ENCODE measurements around the gene SAP30L.

Gene SAP30L

GRCh38 chr5:154445422-154446194 lies at the start of gene SAP30L:
TSS of gene SAP30L (plus strand) at chr5:154445997. CDS start at chr5:154446605, 608 bp downstream.
- DNase-seq (ENCODE audit: low spot score), result peak; percentile 93

DNA sequence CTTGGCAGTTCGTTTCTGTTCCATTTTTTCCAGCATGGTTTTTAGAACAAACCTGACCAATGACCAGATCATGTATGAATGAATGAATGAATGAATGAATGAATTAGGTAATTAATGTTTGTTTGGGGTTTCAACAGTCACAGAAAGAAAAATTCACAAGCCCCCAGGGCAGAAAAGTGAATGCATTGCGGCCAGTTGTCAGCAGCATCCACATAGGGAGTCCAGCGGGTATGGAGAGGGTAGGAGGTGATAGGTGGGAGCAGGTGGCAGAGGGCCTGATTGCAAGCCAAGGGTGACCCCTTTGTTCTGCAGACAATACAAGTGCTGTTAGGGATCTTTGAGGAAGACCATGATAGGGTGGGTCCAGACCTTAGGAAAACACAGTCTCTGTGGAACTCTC lies 49.7 kb upstream of the SAP30L start:
- no peak for DNase-seq (ENCODE audit: low spot score)

DNA sequence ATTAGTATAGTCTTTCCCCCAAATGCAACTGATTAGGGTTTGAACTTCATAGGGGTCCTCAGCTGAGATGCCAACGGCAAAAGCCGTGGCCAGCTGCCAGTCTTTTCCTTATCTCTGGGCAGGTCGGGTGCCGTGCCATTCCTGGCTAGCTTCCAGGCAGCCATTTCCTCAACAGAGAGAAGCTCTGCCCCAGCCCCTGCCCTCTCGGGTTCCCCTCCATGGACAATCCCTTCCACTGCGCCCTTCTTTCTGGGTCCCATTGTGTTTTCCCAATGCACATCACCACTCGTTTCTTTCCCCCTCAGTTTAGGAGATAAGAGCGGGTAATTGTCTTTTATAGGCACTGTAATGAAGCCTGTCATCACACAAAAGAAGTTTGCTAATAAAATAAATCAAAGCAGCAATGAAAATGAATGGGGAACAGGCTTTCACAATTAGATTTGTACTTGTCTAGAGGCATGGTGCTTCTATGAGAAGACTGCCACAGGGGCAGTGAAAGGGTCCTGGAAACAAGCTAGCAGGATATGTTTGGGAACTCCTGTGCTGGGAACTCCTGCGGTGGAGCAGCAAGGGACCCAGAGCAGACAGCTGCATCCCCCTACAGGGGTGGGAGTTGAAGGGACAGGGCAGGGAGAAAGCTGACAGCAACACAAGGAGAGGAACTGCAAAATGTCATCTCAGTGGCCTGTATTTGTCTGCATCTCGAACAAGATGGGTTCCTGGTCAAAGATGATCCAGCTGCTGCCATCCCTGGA lies 48.0 kb upstream of the SAP30L start:
- no peak for DNase-seq (ENCODE audit: low spot score)

- no peak for DNase-seq (ENCODE audit: low spot score)
Observed at GRCh38 chr5:154400678-154401077, 45.1 kb upstream of the SAP30L start.

- DNase-seq (ENCODE audit: low spot score), result no peak
Observed at GRCh38 chr5:154401355-154401754, 44.4 kb upstream of the SAP30L start.

GRCh38 chr5:154401931-154402330 lies 43.9 kb upstream of the SAP30L start:
- no peak for DNase-seq (ENCODE audit: low spot score)

DNA sequence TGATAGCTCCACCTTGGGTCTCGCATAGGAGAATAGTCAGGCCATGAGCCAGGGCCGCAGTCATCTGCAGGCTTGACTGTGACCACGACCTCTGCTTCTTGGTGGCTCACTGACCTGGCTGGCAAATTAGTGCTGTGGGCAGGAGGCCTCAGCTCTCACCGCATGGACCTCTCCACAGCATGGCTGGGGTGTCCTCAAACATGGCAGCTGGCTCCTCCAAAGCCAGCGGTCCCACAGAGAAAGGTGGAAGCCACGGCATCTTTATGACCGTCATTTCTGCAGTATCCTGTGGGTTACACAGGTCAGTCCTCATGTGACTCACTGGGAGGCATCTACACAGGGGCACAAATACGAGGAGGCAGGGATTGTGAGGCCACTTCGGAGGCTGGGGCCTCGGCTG lies 43.2 kb upstream of the SAP30L start:
- DNase-seq (ENCODE audit: low spot score), result no peak

- DNase-seq (ENCODE audit: low spot score), result no peak
Observed at GRCh38 chr5:154403234-154403633, 42.6 kb upstream of the SAP30L start.

DNA sequence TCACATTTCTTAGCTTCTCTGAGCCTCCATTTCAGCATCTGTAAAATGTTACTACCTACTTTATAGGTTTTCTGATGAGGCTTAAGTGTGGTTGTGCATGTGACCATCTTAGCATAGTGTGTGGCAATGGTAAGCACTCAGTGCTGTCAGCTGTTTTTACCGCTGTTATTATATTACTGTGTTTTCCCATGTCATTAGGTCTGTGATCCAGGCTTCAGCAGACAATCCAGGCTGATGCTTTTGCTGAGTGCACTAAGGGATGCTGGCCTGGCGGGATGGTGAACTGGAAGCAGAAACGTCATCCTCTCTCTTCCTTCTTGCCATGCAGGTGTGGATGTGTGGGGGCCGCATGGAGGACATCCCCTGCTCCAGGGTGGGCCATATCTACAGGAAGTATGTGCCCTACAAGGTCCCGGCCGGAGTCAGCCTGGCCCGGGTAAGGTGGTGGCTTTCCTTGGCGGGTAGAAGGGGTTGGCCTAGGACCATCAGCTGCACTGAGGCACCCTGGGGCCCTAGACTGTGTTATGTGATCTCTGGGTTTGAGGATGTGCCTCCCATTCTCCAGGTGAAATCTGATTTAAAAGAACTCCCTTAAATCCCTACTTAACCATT lies 41.9 kb upstream of the SAP30L start:
- no peak for DNase-seq (ENCODE audit: low spot score)

- DNase-seq (ENCODE audit: low spot score), result peak; percentile 59
Observed at GRCh38 chr5:154405078-154405792, 40.6 kb upstream of the SAP30L start.

- DNase-seq (ENCODE audit: low spot score), result no peak
Observed at GRCh38 chr5:154406231-154406630, 39.6 kb upstream of the SAP30L start.

DNA sequence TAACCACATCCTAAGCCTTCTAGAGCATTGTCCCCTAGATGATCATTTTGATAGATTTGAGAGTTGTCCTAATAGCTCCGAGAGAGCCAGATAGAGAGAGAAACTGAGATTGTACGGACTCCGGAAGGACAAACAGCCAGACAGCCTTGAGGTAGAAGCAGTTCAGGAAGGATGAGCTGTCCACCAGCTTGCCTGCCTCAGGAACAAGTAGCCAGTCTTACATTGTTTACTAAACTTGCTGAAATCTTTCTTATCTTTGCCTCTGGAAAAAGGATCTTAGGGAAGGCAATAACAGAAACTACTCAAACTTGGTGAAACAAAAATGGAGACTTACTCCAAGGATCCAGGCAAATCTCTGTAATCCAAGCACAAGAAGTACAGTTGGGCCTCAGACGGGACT lies 39.0 kb upstream of the SAP30L start:
- DNase-seq (ENCODE audit: low spot score), result no peak

- no peak for DNase-seq (ENCODE audit: low spot score)
Observed at GRCh38 chr5:154408811-154409210, 37.0 kb upstream of the SAP30L start.

DNA sequence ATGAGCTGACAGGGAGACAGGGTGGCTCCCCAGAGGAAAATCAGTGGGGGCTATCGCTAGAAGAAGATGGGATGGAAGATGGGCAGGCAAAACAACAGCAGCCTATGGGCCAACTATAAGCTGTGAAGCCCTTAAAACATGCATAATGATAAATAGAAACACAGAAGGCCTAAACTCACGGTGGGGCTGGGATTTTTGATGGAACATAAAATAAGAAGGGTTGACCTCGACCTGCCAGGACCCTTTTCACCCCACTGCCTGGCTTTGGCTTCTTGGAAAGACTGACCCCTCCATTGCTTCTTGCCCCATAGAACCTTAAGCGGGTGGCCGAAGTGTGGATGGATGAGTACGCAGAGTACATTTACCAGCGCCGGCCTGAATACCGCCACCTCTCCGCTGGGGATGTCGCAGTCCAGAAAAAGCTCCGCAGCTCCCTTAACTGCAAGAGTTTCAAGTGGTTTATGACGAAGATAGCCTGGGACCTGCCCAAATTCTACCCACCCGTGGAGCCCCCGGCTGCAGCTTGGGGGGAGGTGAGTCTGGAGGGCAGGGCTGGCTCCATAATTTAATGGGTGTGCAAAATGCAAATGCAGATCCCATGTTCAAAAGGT lies 36.5 kb upstream of the SAP30L start:
- no peak for DNase-seq (ENCODE audit: low spot score)

DNA sequence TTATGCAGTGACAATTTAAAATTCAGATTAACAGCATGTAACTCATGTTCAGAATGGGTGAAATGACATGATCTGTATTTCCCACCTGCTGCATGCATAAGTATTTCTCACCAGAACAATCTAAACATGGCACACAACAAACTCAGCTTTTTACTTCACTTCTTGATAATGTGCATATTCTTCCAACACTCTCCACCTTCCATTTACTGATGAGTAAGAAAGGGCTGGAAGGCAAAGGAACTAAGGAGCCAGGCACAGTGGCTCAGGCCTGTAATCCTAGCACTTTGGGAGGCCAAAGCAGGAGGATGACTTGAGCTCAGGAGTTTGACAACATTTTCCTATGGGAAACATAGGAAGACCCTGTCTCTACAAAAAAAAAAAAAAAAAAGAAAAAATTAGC lies 35.8 kb upstream of the SAP30L start:
- DNase-seq (ENCODE audit: low spot score), result no peak

DNA sequence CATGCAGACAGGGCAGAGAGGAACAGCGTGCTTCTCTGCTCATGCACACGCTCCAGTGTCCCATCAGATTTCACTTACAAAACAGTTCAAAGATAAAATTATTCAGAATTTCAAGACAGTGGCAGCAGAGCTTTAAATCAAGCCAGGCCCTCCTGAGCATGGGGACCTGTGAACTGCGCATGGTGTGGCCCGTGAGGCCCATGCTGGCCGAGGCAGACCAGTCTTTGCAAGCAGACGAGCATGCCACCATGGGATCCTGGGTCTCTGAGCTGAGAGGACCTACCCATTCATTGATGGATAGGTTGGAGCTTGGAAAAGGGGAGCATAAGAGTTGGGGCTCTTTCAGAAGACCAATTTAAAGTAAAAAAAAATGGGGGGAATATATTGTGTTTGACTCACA lies 35.0 kb upstream of the SAP30L start:
- no peak for DNase-seq (ENCODE audit: low spot score)

DNA sequence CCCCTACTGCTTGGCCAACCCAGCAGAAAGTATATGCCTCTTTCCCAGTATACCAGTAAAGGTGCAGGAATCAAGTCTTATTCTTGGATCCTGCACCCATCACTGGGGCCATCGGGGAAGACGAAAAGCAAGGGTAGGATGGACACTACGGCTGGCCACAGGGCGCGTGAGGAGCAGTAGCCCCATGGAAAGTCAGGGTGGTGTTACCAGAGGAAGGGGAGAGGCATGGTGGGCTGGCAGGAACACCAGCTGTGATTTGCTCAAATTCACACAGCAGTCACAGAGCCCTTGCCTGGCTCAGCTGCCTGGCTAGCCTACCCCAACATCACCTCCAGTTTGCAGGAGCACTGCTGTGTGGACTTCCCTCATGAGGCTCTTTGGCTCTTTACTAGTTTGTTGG lies 34.5 kb upstream of the SAP30L start:
- DNase-seq (ENCODE audit: low spot score), result no peak

- DNase-seq (ENCODE audit: low spot score), result no peak
Observed at GRCh38 chr5:154412316-154412715, 33.5 kb upstream of the SAP30L start.

- DNase-seq (ENCODE audit: low spot score), result no peak
Observed at GRCh38 chr5:154412925-154413324, 32.9 kb upstream of the SAP30L start.

DNA sequence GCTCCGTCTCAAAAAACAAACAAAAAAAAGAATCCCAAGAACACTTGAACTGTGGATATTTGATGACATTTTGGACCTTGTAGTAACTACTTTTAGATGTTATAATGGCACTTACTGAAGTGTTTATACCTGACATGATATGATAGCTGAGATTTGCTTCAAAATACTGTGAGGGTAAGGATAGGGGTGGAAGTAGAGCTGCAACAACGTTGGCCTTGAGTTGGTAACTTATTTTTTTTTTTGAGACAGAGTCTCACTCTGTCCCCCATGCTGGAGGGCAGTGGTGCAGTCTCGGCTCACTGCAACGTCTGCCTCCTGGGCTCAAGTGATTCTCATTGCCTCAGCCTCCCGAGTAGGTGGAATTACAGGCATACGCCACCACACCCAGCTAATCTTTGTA lies 30.7 kb upstream of the SAP30L start:
- no peak for DNase-seq (ENCODE audit: low spot score)

GRCh38 chr5:154418344-154418820 lies 27.4 kb upstream of the SAP30L start:
- DNase-seq (ENCODE audit: low spot score), result no peak

- DNase-seq (ENCODE audit: low spot score), result no peak
Observed at GRCh38 chr5:154419236-154419635, 26.6 kb upstream of the SAP30L start.
